SK-N-DZ (cell line): ENCODE data around the gene MLLT11. TPM values are rescaled to one million over a fixed set of nuclear protein-coding genes. Genes with fewer than 3 reads are reported as not detected.

Experiments
- DNase-seq: peaks from one replicate; pipeline ENCODE4 v3.0.0-alpha.2; 2015; ENCODE audit warnings: low spot score
- polyA plus RNA-seq, 2 experiments: library from polyadenylated mRNA; depleted of rRNA; stranded (reverse); fragments of >200 nt; gene quantifications; 2 replicates each; pipeline ENCODE4 v1.2.3, GENCODE V29; 2014

The MLLT11 gene
- polyA plus RNA-seq (2014; cell fraction: cytosol; rRNA removed) = 136 and 163 TPM in 2 replicates
- polyA plus RNA-seq (2014; cell fraction: nucleus; rRNA removed) = 59.5 and 62.3 TPM in 2 replicates

GRCh38 chr1:151060007-151060656 is at the start of gene MLLT11:
TSS of gene MLLT11 (plus strand) at chr1:151060397. CDS start at chr1:151067225, 6,828 bp downstream.
- DNase-seq = peak; percentile 99

DNA sequence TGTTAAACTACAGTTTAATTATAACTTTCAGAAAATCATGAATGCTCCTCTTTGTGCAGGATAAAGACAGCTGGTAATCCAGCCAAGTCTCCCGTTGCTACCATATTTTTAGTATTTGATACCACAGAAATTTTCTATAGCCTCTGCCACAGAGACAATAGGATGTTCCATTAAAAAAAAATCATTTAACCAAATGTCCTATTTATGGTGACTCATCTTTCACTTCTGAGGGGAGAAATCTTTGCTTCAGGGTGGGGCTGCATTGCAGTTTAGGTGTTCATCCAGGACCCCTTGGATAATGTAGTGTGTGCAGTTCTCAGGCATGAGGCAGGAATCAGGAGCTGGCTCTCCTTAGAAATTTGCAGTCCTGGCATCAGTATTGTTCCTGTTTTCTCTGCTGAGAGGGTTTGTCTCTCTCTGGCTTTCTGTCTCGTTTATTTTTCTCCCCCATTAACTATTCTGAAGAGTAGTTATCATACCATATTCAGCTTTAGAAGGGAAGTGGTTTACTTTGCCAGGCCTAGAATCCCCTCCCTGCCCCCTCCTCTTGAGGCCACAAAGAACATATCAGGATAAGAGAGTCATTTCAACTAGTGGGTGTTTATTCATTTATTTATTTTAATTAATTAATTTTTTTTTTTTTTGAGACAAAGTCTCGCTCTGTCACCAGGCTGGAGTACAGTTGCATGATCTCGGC is 48.9 kb upstream of the MLLT11 start:
- DNase-seq = no peak

DNA sequence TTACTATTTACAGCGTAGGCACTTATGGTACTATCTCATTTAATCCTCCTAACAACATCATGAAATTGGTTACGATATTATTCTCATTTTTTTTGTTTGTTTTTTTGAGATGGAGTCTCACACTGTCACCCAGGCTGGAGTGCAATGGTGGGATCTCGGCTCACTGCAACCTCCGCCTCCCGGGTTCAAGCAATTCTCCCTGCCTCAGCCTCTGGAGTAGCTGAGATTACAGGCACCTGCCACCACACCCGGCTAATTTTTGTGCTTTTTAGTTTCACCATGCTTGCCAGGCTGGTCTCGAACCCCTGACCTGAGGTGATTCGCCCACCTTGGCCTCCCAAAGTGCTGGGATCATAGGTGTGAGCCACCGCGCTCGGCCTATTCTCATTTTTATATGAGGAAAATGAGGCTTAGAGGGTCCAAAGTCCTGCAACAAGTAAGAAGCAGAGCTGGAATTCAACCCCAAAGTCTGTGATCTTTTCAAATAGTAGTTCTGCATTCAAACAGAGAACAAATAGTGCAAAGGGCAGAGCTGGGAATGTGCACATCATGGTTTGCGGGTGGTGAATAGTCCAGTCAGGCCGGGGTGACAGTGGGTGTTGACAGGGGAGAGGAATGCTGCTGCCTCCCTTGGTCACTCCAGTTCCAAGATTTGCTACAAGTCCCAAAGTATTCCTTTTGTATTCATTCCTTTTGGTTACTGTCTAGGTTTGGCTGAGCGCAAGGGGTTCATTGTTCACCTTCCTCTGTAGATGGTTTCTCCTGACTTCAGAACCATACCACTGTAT is 47.3 kb upstream of the MLLT11 start:
- no peak for DNase-seq

DNA sequence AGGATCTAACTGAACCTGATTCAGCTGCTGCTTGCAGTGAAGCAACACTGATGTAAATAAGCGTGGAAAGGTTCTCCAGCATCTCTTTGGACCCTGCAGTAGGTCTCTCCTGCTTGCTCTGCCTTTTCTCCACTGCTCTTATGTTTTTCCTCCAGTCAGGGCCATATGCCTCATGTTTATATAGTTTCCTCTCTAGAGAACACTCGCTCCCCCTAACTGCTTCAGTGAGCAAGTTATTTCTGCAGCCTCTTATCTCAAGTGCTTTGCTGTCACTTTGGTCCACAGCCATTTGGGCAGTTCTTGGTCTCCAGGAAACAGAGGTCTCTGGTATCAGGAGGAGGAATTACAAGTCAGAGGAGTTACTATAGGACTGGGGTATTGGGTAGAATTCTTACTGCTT is 46.7 kb upstream of the MLLT11 start:
- no peak for DNase-seq

DNA sequence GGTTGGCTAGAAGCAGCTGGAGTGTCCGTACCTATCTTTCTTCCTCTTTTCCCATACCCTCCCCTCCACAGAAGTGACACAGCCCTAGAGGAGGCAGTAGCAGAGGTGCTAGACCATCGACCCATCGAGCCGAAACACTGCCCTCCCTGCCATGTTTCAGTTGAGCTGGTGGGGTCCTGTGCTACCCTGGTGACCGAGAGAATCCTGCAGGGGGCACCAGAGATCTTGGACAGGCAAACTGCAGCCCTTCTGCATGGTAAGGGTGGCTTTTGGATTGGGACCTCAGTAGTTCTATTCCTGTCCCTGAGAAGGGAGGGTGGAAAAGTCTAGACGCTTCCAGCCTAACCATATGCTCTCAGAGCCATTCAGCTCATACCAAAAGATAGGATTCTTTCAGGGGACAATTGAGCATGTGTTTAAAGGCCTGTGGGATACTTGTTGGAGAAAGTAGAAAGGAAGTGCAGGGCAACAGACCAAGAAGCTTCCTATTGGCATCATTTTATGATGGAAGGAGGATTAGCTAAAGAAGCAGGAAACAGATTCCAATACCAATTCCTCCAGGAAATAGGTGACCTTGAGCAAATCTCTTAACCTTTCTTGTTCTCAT is 35.6 kb upstream of the MLLT11 start:
- DNase-seq = peak; percentile 75

GRCh38 chr1:151026460-151026859 is 33.7 kb upstream of the MLLT11 start:
- DNase-seq = no peak

DNA sequence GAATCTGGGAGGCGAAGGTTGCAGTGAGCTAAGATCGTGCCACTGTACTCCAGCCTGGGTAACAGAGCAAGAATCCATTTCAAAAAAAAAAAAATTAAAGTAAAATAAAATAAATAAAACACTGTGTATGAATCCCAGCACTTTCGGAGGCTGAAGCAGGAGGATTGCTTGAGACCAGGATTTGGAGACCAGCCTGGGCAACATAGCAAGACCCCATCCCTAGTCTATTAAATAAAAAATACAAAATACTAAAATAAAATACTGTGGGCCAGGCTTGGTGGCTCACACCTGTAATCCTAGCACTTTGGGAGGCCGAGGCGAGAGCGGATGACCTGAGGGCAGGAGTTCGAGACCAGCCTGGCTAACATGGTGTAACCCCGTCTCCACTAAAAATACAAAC is 28.0 kb upstream of the MLLT11 start:
- no peak for DNase-seq

GRCh38 chr1:151035167-151035566 is 25.0 kb upstream of the MLLT11 start:
- no peak for DNase-seq

DNA sequence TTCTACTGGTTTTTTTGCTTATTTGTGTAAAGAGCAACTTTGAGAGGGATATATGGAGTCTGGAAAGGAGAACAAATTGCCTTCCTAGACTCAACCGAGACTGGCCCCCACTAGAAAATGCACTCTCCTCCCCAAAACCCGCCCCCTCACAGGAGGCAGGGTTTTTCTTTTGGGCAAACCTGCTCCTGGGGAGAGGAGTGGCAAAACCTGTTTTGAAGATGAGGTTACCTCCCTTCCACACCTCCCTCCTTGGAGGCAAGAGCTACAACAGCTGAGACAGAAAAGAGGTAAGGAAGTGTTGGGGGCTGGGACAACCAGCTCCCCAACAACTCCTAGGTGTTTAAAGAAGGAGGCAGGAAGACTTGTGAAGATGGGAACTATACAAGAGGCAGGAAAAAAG is 23.8 kb upstream of the MLLT11 start, which contains the start of gene BNIPL:
Gene BNIPL, plus strand, starts transcription at position 231 of the 400 bp plus-strand sequence. Its CDS starts 140 bp downstream, at position 371.
- no peak for DNase-seq

- no peak for DNase-seq
These were observed 23.2 kb upstream of the MLLT11 start for GRCh38 chr1:151037032-151037431.

- no peak for DNase-seq
These were observed 20.7 kb upstream of the MLLT11 start for GRCh38 chr1:151039521-151039920.

- no peak for DNase-seq
These were observed 17.0 kb upstream of the MLLT11 start for GRCh38 chr1:151043163-151043562.

- DNase-seq = peak; percentile 83
These were observed 12.6 kb upstream of the MLLT11 start, which contains the start of gene C1orf56 for GRCh38 chr1:151047591-151047924. TSS of gene C1orf56 (plus strand) at chr1:151047751. CDS start at chr1:151047848, 97 bp downstream.

GRCh38 chr1:151047925-151048644 is 12.1 kb upstream of the MLLT11 start:
- peak; percentile 86 for DNase-seq

- DNase-seq = no peak
These were observed 11.6 kb upstream of the MLLT11 start for GRCh38 chr1:151048645-151049032.

- DNase-seq = no peak
These were observed 10.7 kb upstream of the MLLT11 start for GRCh38 chr1:151049458-151049857.

- DNase-seq = no peak
These were observed 10.0 kb upstream of the MLLT11 start for GRCh38 chr1:151050051-151050688.

DNA sequence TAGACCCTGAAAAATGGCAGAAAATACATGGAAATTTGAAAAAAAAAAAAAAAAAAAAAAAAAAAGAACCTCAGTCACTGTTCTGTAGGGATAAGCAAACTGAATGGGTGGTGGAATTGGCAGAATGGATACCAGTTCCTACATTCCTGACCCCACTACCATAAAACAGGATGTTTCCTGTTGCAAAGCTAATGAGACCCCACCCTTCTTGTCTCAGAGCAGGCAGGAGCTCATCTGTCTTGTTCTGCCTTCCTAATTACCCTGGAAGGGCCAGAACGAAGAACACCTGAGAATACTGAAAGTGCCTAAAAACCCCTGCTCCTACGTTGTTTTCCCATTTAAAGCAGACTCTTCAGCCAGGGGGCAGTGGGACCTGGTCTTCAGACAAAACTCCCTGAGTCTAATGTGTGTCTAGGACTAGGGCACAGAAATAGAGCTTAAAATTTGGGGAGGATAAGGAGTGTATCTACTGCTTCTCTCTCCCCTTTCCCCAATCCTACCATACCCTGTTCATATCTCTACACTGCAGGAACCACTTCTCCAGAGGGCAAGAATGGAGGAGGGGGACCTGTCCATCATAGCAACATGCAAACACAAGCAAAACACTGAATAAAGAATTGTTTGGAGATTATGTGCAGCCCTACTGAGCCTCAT is 8.7 kb upstream of the MLLT11 start:
- no peak for DNase-seq

DNA sequence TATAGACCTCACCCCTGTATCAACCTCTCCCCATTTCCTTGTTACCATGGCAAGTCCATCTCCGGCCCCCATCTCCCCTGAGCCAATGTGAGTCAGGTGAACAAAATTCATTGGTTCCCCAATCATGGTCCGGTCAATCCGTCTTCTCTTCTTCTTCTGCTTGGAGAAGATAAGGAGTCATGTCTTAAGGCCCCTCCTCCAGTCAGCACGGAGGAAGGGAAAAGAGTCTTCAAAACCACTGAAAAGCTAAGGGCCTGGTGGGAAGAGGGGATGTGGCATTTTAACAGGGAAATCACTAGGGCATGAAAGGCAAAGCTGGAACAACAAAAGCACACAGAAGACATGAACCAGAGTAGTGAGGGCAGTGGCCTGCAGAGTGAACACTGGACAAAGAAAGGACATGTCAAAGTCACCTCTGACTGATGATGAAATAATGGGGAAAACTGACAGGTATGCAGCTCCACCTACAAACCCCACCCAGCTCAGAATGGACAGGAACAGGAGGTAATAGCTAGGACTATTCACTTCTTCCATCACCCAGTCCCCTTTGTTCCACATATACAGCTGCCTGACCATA is 5.1 kb upstream of the MLLT11 start:
- DNase-seq = no peak

- no peak for DNase-seq
These were observed 4.6 kb upstream of the MLLT11 start for GRCh38 chr1:151055581-151055980.
